K562 (cell line): ENCODE data around the gene KRTAP10-4.

Experiments used
- POLR2AphosphoS5 ChIP-seq: IDR thresholded peaks from 2 replicates; pipeline ENCODE4 v1.6.1; 2011; ENCODE audit warnings: mild to moderate bottlenecking, low read depth, low read length, moderate library complexity; ENCODE audit not compliant: control insufficient read depth, insufficient read depth
- RFX5 ChIP-seq: IDR thresholded peaks from 2 replicates; pipeline ENCODE4 v1.6.1; 2011; ENCODE audit warnings: low read depth, mild to moderate bottlenecking, improper control_type of control experiment, low read length
- SMAD3 ChIP-seq: fragments of 450-650 bp; formaldehyde crosslinking; conservative IDR thresholded peaks from 2 replicates; pipeline ENCODE4 v1.4.0; 2020; ENCODE audit warnings: mild to moderate bottlenecking

DNA sequence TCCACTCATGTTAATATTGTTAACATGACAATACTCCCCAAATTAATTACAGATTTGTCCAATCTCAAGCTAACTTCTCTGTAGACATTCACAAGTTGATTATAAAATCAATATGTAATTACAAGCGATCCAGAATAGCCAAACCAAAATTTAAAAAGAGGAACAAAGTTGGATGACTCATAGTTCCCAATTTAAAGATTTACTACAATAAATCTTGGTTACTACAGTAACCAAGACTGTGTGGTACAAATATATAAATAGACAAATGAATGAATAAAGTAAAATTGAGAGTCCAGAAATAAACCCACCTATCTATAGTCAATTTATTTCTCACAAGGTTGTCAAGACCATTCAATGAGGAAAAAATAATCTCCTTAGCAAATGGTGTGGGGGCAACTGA, 7.1 kb upstream of the KRTAP10-4 start:
- TF ChIP-seq RFX5 = no peak
- TF ChIP-seq SMAD3 = no peak
- TF ChIP-seq POLR2AphosphoS5 = no peak
